Right atrium auricular region (tissue), 2 donors: ENCODE measurements around the gene HOXA2. TPM values are rescaled to one million over a fixed set of nuclear protein-coding genes. Genes with fewer than 3 reads are reported as not detected.

Source experiments
- DNase-seq: peaks from one replicate; pipeline ENCODE4 v3.0.0-alpha.2; 2019; ENCODE audit warnings: low spot score
- H3K27ac ChIP-seq, 2 donors: fragments of 200-600 bp; sonication (generic); 1 replicate in 1 of 2; 2 replicates in 1 of 2; pipeline ENCODE4 v1.5.1; 2016 to 2019
- H3K27me3 ChIP-seq, 2 donors: fragments of 200-600 bp; sonication (generic); one replicate each; pipeline versions ENCODE4 v1.5.1 to v1.6.0; 2017 to 2019
- H3K36me3 ChIP-seq: fragments of 200-600 bp; sonication (generic); one replicate; pipeline ENCODE4 v1.5.1; 2016
- H3K4me1 ChIP-seq, 2 donors: fragments of 200-600 bp; sonication (generic); one replicate each; pipeline versions ENCODE4 v1.5.1 to v1.6.0; 2017 to 2019
- H3K4me3 ChIP-seq, 2 donors: fragments of 200-600 bp; sonication (generic); 1 replicate in 1 of 2; 2 replicates in 1 of 2; pipeline ENCODE4 v1.5.1; 2017 to 2019; ENCODE audit warnings: mild to moderate bottlenecking in 1 of 2, moderate library complexity in 1 of 2
- H3K9me3 ChIP-seq, 2 donors: fragments of 200-600 bp; sonication (generic); one replicate each; pipeline ENCODE4 v1.5.1; 2019
- total RNA-seq, 2 donors: library from RNA; depleted of rRNA; stranded (reverse); fragments of >200 nt; gene quantifications; one replicate each; pipeline ENCODE4 v1.1.0, GENCODE V29; 2016
- TF ChIP-seq, protein P1 (sequence below), 2 donors: fragments of 200-600 bp; sonication (generic); IDR thresholded peaks; one replicate each; pipeline ENCODE4 v1.5.1; 2019; ENCODE audit warnings: antibody characterized with exemption in 2 of 2

The HOXA2 gene
- total RNA-seq, 2 donors from 2014 or later, result 0.16 to 0.33 TPM

DNA sequence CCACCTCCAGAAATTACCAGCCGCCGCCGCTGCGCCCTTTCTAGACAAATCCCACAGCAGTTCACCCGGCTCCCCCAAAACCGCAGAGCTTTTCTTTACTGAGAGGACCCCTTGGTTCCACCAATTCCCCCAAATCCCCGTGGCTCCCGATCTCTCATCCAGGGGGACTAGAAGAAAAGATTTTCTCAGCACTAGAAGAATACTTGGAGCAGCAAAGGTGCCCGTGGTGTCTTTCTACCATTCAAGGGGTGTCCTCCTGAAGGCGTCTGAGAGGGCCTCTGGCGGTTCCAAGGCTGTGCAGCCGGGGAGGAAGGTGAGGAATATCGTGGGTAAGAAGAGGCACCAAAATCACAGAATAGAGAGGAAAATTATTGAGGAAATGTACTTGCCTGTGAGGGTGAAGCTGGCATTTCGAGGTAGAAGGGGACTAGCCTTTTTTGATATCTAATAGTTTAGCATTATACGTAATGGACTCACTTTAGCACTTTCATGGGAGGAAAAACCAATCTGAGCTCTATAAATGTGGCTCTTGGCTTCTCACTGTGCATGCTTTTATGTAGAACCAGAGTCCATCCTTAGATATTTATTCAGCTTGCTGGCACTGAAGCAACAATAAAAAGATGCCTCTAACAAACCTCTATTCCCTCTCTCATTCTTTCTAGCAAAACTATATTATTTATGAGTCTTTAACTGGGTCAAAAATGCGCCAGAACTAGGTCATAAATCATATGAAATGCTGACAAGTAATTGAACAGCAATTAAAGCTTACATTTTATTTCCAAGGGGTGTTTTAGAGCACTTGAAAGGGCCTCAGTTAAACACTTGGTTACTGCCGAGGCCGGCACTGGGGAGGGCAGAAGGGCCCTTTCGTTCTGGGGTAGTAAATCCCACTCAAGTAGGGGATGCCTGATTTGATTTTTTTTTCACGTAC, 13.8 kb upstream of the HOXA2 start:
- Histone ChIP-seq H3K4me1 (peaks cover 0 to 23% of the 10 kb centered on the region in 2 donors), H3K27me3 (peaks cover 14 to 36% of the 10 kb centered on the region in 2 donors), H3K4me3 (no peak overlapping the region), H3K27ac (peak overlapping the region in 1 of 2 donors; percentile 41), H3K9me3 (no peaks in the 10 kb centered on the region), H3K36me3 (no peaks in the 10 kb centered on the region)
- TF ChIP-seq, protein P1, sequence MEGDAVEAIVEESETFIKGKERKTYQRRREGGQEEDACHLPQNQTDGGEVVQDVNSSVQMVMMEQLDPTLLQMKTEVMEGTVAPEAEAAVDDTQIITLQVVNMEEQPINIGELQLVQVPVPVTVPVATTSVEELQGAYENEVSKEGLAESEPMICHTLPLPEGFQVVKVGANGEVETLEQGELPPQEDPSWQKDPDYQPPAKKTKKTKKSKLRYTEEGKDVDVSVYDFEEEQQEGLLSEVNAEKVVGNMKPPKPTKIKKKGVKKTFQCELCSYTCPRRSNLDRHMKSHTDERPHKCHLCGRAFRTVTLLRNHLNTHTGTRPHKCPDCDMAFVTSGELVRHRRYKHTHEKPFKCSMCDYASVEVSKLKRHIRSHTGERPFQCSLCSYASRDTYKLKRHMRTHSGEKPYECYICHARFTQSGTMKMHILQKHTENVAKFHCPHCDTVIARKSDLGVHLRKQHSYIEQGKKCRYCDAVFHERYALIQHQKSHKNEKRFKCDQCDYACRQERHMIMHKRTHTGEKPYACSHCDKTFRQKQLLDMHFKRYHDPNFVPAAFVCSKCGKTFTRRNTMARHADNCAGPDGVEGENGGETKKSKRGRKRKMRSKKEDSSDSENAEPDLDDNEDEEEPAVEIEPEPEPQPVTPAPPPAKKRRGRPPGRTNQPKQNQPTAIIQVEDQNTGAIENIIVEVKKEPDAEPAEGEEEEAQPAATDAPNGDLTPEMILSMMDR (IDR thresholded peaks at IDR 0.05), result no peak
- peak; percentile 46 for DNase-seq

- peaks cover 0 to 25% of the 10 kb centered on the region in 2 donors for H3K4me1 ChIP-seq
- H3K27ac ChIP-seq, result peak overlapping the region; percentile 9 to 62
- DNase-seq, result no peak
- TF ChIP-seq, protein P1 (IDR thresholded peaks at IDR 0.05), result no peak
- no peaks in the 10 kb centered on the region for H3K36me3 ChIP-seq
- peak overlapping the region; percentile 5 to 31 for H3K4me3 ChIP-seq
- H3K9me3 ChIP-seq, result no peaks in the 10 kb centered on the region
- peaks cover 14 to 41% of the 10 kb centered on the region in 2 donors for H3K27me3 ChIP-seq
These were observed 12.9 kb upstream of the HOXA2 start for GRCh38 chr7:27115221-27116026.

GRCh38 chr7:27114881-27115220, 12.4 kb upstream of the HOXA2 start:
- Histone ChIP-seq H3K4me3 (no peak overlapping the region), H3K4me1 (peaks cover 0 to 27% of the 10 kb centered on the region in 2 donors), H3K27ac (peak overlapping the region; percentile 9 to 62), H3K27me3 (peaks cover 14 to 41% of the 10 kb centered on the region in 2 donors), H3K9me3 (no peaks in the 10 kb centered on the region), H3K36me3 (no peaks in the 10 kb centered on the region)
- TF ChIP-seq, protein P1 (IDR thresholded peaks at IDR 0.05), result no peak
- no peak for DNase-seq

DNA sequence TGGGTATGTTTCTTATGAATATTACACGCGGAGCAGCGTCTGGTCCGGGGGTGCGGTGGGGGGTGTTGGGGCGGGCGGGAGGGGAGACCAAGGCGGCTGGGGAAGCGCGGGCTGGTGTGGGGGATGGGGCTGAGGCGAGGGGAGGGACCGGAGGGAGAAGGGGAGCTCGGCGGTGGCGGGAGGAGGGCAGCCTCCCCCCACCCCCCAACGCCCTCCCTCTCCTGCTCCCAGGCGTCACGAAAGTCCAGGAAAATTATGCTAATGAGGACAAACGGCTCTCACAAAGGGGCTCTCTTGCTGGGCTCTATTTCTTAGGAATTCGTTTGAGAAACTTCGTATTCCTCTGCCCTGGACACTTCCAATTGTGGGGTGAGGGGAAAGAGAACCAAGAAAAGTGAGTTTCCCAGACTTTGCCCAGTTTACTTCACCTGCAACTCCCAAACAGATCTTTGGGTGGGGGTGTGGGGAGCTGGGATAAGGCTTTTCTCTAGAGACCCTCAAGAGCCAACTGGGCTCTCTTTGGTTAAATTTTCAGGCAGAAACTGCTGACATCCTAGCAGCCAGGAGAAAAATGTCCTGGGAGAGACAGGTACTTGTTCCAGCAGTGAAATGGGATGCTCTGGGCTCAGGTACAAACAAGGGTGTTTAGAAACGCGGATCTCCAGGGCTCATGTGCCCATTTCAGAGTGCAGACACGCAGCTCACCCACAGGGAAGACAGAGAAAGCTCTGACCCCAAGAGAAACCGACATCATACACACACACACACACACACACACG, 11.7 kb upstream of the HOXA2 start:
- H3K4me1 ChIP-seq, result peaks cover 0 to 27% of the 10 kb centered on the region in 2 donors
- H3K4me3 ChIP-seq, result peak overlapping the region; percentile 33 to 49
- no peaks in the 10 kb centered on the region for H3K36me3 ChIP-seq
- TF ChIP-seq, protein P1 (IDR thresholded peaks at IDR 0.05), result no peak
- no peak for DNase-seq
- peak overlapping the region; percentile 71 to 73 for H3K27ac ChIP-seq
- H3K27me3 ChIP-seq, result peaks cover 14 to 41% of the 10 kb centered on the region in 2 donors
- H3K9me3 ChIP-seq, result no peaks in the 10 kb centered on the region
